Stimulated activated CD8-positive, alpha-beta memory T cell treated with anti-CD3 and anti-CD28 coated beads, Interleukin-7, amount 100 ng/mL, for 4 hours (primary cell): Measurements from ENCODE around the gene TOM1.

Source experiments
- DNase-seq, 2 donors: peaks; one replicate each; pipeline ENCODE4 v3.0.0-alpha.2; 2020; ENCODE audit warnings: low read depth in 2 of 2

The TOM1 gene

DNA sequence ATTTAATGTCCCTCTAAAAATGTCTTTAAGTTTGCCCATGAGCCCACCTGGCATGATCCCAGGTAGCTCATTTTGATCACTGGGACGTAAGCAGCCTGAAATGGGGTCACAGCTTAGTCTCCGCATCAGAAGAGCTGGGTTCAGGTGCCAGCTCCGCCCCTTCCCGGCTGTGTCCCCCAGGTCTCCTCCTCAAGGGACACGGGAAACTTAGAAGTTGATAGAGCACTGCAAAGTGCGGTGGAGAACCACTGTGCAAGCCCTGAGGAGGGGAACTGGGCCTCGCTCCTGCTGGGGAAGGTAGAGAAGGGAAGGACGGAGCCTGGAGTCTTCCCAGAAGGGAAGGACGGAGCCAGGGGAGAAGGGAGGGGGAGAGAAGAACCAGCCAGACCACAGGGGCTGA lies 7.7 kb downstream of the TOM1 start:
- no peak for DNase-seq

DNA sequence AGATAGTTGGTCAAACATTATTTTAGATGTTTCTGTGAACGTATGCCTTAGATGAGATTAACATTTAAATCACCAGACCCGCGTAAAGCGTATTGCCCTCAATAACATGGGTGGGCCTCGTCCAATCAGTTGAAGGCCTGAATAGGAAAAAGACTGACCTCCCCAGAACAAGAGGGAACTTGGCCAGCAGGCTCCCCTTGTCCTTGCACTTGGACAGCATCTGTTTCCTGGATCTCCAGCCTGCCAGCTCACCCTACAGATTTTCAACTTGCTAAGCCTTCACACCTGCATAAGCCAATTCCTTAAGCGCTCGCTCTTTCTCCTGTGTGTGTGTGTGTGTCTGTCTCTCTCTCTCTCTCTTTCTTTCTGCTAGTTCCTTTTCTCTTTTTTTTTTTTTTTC lies 8.2 kb downstream of the TOM1 start:
- no peak for DNase-seq

DNA sequence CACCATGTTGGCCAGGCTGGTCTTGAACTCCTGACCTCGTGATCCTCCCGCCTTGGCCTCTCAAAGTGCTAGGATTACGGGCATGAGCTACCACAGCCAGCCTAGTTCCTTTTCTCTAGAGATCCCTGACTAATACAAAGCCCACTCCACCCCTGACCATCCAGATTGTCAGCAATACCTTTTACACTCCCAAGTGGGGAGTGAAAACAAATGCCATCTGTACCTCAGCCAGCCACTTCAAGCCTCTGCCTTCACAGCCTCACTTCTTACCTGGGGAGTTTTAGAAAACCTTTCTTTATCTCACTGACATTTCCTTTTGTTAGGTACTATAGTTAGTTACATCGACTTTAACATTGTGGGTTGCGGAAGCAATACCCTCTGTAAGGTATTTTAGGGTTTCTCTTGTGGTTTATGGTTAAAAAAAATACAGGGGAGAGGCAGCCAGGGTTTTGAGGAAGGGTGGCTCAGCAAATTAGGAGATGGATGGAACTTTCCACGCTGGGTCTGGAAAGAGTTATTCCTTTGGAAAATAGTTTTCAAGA lies 8.9 kb downstream of the TOM1 start:
- no peak for DNase-seq

DNA sequence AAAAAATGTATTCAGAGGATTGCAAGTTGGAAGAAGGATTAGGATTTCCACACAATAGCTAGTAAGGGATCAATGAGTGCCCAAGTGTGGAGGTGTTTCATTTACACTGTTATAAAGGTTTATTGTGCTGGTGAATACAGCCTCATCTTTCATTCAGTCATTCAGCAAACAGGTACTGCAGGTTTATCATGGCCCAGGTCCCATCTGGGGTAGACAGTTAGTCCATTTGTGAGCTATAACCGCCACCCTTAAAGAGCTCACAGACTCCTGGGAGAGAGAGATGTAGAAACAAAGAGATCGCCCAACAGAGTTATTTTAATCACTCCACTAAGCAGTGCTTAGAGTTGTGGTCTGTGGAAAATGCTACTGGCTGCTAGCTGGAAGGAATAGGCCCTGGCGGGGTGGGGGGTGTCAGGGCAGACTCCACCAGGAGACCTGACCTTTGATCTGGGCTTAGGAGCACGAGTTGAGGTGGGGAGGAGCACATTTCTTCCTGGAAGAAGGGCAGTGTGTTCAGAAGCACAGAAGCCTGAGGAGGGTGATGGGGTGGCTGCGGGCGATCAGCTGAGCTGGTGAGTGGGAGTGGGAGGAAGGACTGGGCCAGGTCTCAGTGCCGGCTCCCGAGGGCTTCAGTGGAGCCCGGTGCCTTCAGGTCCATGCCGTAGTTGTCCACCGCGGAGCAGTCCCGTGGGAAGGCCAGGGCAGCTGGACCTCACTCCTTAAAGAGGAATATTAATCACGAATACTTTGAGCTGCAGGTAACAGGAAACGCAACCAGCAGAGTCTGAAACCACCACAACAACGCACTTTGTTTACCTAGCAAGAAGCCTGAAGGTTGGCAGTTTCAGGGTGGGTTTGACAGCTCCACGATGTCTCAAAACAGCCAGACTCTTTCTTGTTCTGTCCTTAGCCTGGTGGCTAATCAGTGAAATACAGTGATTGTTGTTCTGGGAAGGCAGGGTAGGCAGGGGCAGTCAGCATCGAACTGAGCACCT lies 11.2 kb downstream of the TOM1 start:
- no peak for DNase-seq

DNA sequence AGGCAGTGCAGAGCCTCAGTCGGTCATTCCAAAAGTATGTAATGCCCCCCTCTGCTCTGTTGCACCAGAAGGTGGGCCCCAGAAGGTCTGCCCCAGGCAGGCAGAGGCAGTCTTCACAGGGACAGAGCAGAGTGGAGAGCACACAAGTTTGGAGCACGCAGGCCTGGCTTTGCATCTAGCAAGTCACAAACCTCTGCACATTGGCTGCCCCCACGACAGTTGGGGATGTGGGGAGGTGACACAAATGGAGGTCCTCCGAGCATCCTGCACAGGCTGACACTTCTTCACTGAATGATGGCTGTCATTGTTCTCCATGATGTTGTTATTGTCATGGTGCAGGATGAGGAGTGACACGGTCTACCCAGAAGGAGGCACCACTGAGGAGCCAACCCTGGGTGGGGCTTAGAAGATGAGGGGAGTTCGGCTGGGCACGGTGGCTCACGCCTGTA lies 11.9 kb downstream of the TOM1 start:
- DNase-seq: no peak

DNA sequence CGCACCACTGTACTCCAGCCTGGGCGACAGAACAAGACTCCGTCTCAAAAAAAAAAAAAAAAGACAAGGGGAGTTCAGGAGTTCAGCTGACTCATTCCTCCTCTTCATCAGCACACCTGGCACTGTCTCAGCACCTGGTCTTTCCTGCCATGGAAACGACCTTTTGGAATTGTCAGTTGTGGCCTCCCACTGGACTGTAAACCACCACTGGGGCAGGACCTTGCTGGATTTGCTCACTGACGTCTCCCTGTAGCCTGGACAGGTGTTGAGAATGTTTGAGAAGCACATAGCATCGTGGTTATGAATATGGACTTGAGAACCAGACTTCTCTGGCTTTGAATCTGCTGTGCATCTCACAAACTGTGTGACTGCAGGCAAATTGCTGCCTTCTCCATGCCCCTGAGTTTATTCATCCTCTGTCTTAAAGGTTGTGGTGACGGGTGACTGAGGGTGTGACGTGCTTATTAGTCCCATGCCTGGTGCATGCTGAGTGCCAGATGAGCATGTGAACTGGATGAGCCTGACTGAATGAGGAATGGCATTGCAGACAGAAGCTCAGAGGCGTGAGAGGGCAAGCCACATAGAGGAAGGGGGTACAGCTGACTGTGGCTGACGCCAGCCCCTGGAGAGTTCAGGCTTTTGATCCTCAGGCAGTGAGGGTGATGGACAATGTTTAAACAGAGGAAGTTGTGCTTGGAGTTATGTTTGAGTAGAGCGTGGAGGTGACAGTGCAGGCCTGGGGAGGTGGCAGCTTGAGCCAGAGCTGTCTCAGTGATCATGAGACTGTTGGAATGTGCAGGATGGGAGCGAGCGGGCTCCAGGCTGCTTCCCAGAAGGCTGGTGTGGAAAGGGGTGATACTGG lies 12.7 kb downstream of the TOM1 start:
- no peak for DNase-seq

DNA sequence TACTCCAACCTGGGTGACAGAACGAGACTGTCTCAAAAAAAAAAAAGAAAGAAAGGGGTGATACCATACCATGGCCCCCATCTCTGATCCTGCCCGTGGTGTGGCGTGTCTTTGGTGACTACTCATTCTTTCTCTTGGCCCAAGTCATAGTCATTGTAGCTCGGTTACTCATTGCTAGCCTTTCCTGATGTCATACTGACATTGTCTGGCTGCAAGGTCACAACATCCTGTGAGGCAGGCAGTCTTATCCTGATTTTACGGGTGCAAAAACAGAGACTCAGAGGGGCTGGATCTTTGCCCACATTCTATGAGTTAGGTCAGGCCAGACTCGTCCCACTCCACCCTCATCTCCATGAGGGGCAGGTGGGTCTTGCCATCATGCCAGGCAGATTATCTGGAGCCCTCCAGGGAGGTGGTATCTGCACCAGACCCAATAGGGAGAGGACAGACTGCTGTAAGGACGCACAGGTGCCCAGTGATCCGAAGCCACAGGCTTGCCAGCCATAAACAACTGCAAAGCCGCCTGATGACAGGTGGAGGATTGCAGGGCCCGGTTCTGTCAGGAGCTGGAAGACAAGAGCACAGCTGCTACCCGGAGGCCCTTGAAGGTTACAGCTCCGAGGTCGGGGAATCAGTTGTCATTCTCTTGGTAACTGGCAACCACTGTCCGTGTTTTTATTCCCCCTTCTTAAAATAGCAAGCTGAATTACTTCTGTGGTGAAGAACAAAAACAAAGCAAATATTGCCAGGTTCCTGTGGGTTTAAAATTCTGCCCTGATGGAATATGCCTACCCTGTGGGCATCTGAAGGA lies 13.8 kb downstream of the TOM1 start:
- DNase-seq: no peak

DNA sequence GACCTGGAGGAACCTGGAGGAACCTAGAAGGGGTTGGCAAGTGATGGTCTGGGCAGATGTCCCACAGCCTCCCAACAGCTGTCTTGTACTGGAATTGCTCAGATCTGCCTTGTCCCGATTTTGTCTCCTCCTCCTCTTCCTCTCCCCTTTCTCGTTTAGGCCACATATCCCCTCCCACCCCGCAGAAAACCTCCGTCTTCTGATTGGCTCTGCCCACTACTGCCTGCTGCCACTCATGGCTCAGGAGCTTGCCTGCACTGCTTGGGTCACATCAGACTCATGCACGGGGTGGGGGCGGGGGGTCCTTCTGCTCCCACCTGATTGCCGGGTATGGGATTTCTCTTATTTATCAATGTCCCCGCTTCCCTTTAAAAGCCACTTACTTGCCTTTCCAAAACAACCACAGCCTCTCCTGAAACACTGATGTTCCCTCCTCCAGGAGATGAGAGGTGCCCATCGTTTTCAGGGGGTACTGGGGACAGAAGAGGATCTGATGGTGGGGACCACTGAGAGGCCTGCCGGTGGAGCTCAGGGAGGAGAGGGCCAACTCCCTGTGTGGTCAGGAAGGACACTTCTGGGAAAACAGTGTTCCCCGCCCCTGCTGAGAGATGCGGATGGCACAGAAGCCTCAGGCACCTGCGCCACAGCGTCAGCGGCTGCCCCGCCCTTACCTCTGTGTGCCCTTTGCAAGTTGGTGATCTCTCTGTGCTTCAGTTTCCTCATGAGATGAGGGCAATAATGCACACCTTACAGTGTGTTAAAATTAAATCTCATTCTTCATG lies 14.7 kb downstream of the TOM1 start:
- no peak for DNase-seq

DNA sequence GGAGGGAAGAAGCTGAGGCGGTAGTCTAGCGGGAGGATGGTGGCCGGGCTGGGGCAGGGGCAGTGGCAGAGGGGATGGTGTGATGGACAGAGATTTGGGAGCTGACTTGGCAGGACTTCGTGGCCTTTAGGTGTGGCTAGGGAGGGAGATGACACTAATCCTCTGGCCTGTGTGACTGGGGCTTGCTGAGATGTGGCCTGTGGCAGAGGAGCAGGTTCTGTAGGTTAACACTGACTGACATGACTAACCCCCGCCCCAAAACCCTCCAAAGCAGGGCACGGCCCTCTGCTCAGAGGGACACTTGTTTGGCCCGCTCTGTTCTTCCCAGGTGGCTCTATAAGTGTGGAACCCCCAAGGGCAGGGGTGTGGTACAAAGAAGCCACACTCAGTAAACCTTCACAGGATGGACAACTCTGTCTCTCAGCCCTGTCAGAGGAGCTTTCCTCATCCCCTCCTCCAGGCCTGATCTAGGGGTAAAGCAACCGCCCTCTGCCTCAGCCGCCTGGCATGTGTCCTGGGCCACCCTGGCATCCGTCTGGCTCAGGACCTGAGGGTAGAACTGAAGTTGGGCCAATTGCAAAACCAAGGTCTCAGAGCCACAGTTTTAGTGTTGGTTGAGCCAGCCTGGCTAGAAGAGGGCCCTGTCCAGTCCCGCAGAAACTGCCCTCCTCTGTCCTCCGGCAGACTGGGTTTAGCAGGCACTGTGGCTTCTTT lies 15.6 kb downstream of the TOM1 start:
- no peak for DNase-seq

DNA sequence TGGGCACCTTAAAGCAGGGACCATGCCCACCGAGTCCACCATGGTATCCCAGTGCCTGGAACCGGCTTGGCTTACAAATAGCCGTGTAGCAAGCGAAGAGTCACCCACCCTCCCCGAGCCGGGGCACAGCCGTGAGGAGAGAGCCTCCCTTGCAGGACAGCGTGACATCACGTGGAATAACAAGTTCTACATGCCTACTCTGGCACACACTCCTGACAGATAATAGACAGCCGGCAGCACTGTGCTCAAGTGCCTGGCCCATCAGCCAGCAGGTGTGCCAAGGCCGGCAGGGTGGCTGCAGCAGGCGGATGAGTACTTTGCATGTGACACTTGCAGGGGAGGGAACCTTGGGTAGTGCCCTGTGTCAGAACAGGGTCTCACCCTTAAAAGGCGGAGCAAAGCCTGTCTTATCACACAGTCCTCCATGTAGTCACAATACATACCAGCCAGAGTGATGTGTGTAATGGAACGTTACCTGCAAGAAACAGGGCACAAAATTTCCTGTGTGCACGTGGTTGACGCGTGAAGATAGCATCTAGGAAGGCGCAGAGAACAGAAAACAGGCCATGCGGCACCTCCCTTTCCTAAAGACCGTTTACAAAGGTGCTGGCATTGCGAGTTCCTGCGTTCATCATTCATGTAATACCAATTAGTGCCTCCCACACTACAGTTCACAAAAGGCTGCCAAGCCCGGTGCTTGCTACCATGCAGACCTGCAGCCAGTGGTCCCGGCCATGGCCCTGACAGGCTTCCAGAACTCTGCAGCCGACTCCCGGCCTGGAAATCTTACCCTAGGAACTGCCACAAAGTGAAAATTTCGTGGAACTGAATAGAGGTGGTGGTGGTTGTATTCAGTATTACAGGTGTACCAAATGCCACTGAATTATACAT lies 16.4 kb downstream of the TOM1 start:
- DNase-seq: no peak

DNA sequence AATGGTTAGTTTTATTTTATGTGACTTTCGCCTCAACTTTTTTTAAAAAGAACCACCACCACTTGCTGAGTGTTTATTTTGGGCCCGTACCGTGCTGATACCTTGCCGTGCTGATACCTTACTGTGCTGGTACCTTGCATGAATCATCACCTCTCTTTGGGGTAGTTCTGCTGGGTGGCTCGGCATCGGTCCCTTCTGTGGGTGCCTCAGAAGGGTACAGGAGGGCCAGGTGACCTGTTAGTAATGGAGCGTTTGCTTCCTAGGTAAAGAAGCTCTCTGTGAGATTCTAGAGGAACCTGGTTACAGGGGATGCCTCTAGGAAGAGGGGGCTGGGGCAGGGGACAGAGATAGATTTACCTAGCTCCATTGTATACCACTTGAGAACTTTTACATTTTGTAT lies 17.1 kb downstream of the TOM1 start:
- DNase-seq: no peak

DNA sequence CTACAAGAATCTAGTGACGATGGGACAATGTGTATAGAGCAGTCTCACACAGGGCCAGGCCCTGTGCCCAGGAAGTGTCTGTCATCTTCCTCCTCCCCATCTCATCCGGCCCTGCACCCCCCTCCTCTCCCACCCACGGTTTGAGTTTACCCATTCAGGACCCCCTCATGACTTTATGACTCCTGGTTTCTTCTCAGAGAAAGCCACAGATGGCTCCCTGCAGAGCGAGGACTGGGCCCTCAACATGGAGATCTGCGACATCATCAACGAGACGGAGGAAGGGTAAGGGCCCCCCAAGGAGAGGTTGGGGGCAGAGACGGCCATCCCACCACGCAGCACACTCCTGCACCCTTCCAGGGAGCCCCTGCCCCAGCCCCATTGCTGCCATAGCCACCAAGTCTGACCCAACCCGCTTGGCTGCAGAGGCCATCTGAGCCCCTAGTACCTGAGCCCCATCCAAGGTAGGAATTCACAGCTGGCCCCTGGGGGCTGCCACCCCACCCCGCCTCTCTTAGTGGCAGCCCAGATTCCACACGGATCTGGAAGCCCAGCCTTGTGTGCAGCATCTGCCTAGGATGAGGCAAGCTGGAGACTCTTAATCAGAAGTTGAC lies 18.1 kb downstream of the TOM1 start:
- DNase-seq: no peak

DNA sequence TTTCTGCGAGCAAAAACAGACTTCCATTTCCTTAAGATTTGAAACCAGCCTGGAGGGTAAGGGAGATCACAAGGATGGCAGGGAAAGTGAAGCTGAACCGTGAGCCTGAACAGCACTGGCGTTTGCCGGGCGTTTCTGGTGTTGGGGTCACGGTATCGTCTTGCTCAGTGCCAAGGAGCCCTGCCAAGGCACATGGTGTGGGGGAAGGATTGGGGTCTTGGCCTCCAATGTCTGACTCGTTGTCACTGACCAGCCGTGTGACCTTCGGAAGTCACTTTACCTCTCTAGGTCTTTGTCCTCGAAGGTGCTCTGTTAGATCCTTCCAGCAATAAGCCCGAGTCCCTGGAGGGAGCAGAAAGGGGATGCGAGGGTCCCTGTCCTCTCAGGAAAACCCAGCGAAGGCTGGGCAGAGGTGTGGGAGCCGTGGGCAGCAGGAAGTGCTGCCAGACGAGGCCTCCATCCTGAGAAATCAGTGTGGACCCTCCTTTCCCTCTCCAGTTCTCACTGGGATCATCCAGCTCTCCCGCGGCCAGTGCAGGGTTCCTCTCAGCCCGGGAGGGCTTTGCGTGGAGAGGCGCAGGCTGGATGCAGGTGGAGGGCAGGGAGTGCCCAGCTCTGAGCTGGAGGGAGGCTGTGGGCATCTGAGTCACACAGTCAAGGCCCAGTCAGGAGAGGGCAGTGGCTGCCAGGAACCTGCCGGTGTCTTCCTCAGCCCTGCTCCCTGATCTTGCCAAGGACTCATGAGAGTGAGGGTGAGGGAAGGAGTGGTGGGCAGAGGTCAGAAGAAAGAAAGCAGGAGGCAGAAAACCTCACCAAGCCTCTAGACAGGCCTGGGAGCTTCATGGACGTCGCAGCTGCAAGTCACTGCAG lies 18.9 kb downstream of the TOM1 start:
- no peak for DNase-seq

DNA sequence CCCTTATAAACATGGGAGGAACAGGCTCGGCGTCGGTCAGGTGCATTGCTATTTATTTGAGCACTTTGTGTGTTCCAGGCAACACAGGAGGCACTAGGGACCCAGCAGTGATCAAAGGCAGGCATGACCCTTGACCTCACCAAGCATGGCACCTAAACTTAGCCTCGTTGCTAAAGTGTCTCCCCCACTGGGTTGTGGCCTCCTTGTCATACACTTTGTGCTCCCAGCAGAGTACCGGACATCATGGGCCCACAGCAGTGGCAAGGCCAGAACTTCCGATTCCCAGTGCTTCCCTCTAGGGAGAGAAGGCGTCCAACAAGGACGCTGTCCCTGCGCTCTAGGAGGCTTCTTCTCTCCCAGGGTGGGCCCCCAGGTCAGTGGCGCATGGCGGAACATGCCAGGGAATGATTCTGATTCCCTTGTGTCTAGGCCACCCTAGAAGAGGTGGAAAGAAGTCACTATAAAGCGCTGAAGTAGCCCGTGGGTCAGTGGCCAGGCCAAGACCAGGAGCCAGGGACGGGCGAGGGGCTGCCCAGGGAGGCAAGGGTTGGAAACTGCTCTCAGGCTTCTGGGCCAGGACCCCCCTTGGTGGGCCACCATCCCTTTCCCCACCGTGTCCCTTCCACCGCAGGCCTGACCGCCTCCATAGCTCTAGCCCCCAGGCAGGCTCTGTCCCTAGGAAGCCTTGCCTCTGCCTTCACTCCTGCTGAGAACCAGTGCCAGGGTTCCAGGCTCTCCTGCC lies 19.7 kb downstream of the TOM1 start:
- DNase-seq: no peak

DNA sequence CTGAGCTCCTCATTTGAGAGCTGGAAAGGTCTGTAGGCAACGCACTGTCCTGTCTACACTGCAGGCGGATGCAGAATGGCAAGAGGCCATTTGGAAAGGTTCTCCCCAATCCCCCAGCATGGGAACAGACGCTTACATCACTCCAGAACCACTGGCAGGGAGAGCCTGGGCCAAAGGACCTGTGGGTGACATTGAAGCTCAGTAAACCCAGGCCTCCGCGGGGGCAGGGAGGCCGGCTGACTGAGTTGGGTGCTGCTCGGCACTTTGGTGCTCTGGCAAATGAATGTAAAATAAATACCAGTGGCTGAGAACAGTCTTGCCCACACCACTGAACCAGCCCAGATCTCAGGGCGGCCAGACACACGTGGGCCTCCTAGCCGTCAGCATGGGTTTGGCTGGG lies 22.4 kb downstream of the TOM1 start:
- DNase-seq: no peak

DNA sequence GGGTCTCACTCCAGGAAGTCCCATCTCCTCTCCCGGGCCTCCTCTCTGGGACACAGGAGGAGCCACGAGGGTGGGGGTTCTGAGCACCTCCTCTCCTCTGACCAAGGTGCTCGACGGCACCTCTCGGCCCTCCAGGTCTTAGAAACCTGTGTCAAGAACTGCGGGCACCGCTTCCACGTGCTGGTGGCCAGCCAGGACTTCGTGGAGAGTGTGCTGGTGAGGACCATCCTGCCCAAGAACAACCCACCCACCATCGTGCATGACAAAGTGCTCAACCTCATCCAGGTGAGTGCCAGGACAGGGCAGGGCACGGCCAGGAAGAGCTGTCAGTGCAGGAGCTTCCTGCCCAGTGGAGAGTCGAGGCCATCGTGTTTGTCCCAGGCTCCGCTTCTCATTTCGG lies 23.2 kb downstream of the TOM1 start:
- DNase-seq: no peak

DNA sequence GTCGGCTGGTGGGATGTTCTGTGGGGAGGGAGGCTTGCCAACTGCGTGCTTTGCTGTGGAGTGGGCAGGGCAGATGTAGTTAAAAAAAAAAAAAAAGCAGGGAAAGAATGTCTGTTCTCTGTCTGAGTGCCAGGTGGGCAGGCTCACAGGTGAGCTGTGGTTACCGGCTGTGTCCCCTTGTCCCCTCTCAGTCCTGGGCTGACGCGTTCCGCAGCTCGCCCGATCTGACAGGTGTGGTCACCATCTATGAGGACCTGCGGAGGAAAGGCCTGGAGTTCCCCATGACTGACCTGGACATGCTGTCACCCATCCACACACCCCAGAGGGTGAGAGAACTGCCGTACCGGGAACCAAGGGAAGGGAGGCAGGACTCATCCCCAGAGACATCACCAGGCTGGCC lies 23.6 kb downstream of the TOM1 start:
- DNase-seq: no peak
